Duodenal mucosa (tissue), 2 donors: ENCODE measurements around the gene ACTG2.

ENCODE experiments used
- H3K27ac ChIP-seq: one replicate; pipeline ENCODE4 v1.7.0; 2013; ENCODE audit warnings: low read depth, low read length
- H3K27me3 ChIP-seq, 2 donors: one replicate each; pipeline ENCODE4 v1.7.0; 2013; ENCODE audit warnings: low read length in 2 of 2, control low read depth in 1 of 2; ENCODE audit not compliant: insufficient read depth in 2 of 2, control insufficient read depth in 1 of 2
- H3K36me3 ChIP-seq, 2 donors: one replicate each; pipeline ENCODE4 v1.7.0; 2013; ENCODE audit warnings: low read length in 2 of 2, control low read depth in 1 of 2; ENCODE audit not compliant: insufficient read depth in 2 of 2, control insufficient read depth in 1 of 2
- H3K4me1 ChIP-seq, 2 donors: one replicate each; pipeline ENCODE4 v1.7.0; 2013; ENCODE audit warnings: low read length in 2 of 2, control low read depth in 1 of 2; ENCODE audit not compliant: insufficient read depth in 2 of 2, control insufficient read depth in 1 of 2
- H3K4me3 ChIP-seq, 2 donors: one replicate each; pipeline ENCODE4 v1.7.0; 2013; ENCODE audit warnings: low read length in 2 of 2, low read depth in 1 of 2
- H3K9ac ChIP-seq, 2 donors: one replicate each; pipeline ENCODE4 v1.7.0; 2013; ENCODE audit warnings: low read length in 2 of 2, low read depth in 1 of 2
- H3K9me3 ChIP-seq, 2 donors: one replicate each; pipeline ENCODE4 v1.7.0; 2013; ENCODE audit warnings: low read length in 2 of 2, control low read depth in 1 of 2; ENCODE audit not compliant: control insufficient read depth in 1 of 2

Gene ACTG2

DNA sequence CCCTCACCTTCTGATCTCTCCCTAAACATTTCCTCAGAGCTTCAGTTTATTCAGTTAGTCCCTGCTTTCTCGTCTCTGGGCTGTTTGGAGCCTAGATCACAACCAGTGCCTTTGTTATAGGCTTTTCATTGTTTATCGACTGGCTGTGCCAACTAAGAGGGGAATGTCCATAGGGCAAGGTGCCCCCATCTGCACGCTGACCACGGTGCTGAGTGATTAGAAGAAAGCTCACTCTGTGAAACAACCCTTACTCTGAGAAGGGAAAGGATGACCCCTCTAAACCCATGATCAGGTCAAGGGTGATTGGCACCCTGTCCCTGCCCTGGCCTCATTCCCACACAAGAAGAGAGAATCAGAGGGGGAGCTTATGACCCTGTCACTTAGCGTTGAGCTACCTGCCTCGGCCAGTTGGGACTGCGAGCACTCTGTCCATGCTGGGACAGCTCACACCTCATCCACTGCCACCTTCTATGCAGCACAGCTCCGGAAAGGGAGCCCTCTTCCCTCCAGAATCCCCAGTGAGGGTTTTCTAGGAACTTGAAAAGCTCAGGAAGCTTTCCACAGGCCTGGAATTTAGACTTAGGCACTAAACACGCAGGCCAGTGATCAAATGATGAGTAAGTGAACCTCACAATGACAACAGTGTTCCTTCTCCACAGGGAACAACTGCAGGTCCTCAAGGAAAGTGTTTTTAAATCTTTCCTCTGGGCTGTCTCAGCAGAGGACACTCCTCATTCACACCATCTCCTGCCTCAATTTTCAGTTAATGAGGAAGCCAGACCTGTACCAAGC is 2.3 kb upstream of the ACTG2 start:
- H3K9ac ChIP-seq = no peak overlapping the region
- no peaks in the 10 kb centered on the region for H3K4me1 ChIP-seq
- H3K4me3 ChIP-seq = no peak overlapping the region
- no peaks in the 10 kb centered on the region for H3K9me3 ChIP-seq
- H3K36me3 ChIP-seq = no peaks in the 10 kb centered on the region
- H3K27ac ChIP-seq = no peak overlapping the region
- H3K27me3 ChIP-seq = no peaks in the 10 kb centered on the region

DNA sequence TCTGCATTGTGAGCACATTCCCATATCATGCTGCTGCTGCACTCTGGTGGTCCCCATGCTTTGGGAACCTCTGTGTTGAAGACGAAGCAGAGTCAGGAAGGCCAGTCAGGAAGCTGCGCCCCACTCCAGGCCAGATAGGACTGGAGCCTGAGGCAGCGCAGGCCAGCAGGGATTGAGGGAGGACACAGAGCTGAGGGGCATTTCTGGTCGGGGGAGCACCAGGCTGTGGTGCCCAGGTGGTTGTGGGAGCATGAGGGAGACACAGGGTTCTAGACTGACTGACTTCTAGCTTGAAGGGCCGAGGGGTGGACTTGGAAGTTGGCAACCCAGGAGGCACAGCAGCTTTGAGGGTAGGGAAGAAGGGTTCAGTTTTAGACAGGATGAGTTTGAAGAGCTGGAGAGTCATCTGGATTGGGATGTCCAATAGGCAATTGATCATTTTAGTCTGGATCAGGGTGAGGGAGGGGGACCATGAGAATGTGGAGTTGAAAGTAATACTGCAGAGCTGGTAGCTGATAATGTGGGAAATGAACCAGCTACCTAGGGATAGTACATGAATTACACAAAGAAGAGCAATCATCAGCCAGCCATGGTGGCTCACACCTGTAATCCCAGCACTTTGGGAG is 1.4 kb upstream of the ACTG2 start:
- Histone ChIP-seq H3K9me3 (no peaks in the 10 kb centered on the region), H3K4me3 (no peak overlapping the region), H3K36me3 (no peaks in the 10 kb centered on the region), H3K27ac (no peak overlapping the region), H3K9ac (no peak overlapping the region), H3K27me3 (no peaks in the 10 kb centered on the region), H3K4me1 (peaks cover 1 to 2% of the 10 kb centered on the region in 2 donors)

- Histone ChIP-seq H3K27me3 (no peaks in the 10 kb centered on the region), H3K9ac (peak overlapping the region in 1 of 2 donors; percentile 58), H3K4me3 (peak overlapping the region; percentile 9 to 38), H3K36me3 (no peaks in the 10 kb centered on the region), H3K4me1 (peaks cover 5 to 11% of the 10 kb centered on the region in 2 donors), H3K9me3 (no peaks in the 10 kb centered on the region), H3K27ac (peak overlapping the region; percentile 35)
Observed at GRCh38 chr2:73893764-73894474, 1.1 kb downstream of the ACTG2 start.

DNA sequence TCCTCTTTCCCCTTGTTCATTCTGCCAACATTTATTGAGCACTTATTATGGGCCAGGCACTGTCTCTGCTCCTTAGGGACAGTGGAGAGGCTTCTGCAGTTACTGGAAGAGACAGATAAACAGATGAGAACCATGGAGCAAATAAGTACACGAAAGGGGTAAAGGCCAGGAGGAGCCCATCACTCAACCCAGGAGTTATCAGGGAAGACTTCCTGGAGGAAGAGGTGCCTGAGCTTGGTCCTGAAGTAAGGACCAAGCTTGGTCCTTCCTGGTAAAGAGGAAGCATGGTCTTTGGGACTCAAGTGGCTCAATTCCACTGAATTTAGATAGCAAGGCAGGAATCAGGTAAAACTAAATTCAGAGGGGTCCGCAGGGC is 1.7 kb downstream of the ACTG2 start:
- H3K9ac ChIP-seq = peak overlapping the region in 1 of 2 donors; percentile 58
- peak overlapping the region in 1 of 2 donors; percentile 38 for H3K4me3 ChIP-seq
- peaks cover 5 to 11% of the 10 kb centered on the region in 2 donors for H3K4me1 ChIP-seq
- H3K27me3 ChIP-seq = no peaks in the 10 kb centered on the region
- H3K9me3 ChIP-seq = no peaks in the 10 kb centered on the region
- no peaks in the 10 kb centered on the region for H3K36me3 ChIP-seq
- H3K27ac ChIP-seq = no peak overlapping the region

DNA sequence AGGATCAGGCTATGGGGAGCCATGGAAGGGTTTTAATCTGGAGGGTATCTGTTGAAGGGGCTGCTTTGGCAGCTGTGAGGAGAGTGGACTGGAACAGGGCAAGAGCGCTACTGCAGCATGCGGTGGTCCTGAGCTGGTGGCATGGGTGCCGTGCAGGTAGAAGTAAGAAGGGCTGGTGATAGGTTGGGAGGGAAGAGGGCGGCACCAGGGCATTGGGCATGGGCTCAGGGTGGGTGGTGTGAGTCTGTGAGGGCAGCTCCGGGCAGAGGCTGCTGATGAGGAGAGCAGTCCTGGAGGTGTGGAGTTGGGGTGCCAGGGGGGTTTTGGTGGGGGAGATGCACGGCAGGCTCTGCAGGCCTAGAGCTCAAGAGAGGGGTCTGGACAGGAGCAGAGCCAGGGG is 2.1 kb downstream of the ACTG2 start:
- Histone ChIP-seq H3K4me3 (peak overlapping the region in 1 of 2 donors; percentile 13), H3K27ac (no peak overlapping the region), H3K27me3 (no peaks in the 10 kb centered on the region), H3K9me3 (no peaks in the 10 kb centered on the region), H3K36me3 (no peaks in the 10 kb centered on the region), H3K9ac (peak overlapping the region in 1 of 2 donors; percentile 58), H3K4me1 (peaks cover 5 to 11% of the 10 kb centered on the region in 2 donors)

GRCh38 chr2:73895473-73895872 is 2.7 kb downstream of the ACTG2 start:
- Histone ChIP-seq H3K9me3 (no peaks in the 10 kb centered on the region), H3K27me3 (no peaks in the 10 kb centered on the region), H3K9ac (no peak overlapping the region), H3K36me3 (no peaks in the 10 kb centered on the region), H3K27ac (no peak overlapping the region), H3K4me3 (no peak overlapping the region), H3K4me1 (peaks cover 5 to 11% of the 10 kb centered on the region in 2 donors)

- Histone ChIP-seq H3K4me3 (peak overlapping the region; percentile 10 to 43), H3K4me1 (peaks cover 5 to 11% of the 10 kb centered on the region in 2 donors), H3K27me3 (no peaks in the 10 kb centered on the region), H3K27ac (peak overlapping the region; percentile 26), H3K9ac (peak overlapping the region in 1 of 2 donors; percentile 4), H3K36me3 (no peaks in the 10 kb centered on the region), H3K9me3 (no peaks in the 10 kb centered on the region)
Observed at GRCh38 chr2:73896362-73897239, 3.8 kb downstream of the ACTG2 start.

DNA sequence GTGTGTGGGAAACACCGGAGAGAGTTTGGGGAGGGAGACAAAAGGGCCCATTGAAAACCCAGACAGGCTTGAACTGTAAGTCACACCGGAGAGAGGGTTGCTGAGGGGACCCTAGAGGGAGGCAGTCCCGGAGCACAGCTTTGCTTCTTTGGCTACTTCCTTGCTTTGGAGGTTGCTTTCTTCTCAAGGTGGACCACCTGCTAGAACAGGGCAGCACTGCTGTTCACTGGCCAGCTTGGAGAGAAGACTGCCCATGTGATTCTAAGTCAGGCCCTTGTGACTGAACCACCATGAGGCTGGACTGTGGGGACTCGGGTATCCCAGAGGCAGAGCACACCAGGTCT is 4.4 kb downstream of the ACTG2 start:
- H3K4me3 ChIP-seq = no peak overlapping the region
- no peak overlapping the region for H3K9ac ChIP-seq
- no peak overlapping the region for H3K27ac ChIP-seq
- peaks cover 5 to 11% of the 10 kb centered on the region in 2 donors for H3K4me1 ChIP-seq
- H3K27me3 ChIP-seq = no peaks in the 10 kb centered on the region
- no peaks in the 10 kb centered on the region for H3K36me3 ChIP-seq
- no peaks in the 10 kb centered on the region for H3K9me3 ChIP-seq

GRCh38 chr2:73897934-73898333 is 5.1 kb downstream of the ACTG2 start:
- H3K4me3 ChIP-seq = no peak overlapping the region
- no peaks in the 10 kb centered on the region for H3K9me3 ChIP-seq
- no peaks in the 10 kb centered on the region for H3K27me3 ChIP-seq
- H3K27ac ChIP-seq = no peak overlapping the region
- no peaks in the 10 kb centered on the region for H3K36me3 ChIP-seq
- no peak overlapping the region for H3K9ac ChIP-seq
- H3K4me1 ChIP-seq = peaks cover 5 to 11% of the 10 kb centered on the region in 2 donors
